PC-9 (cell line): ENCODE results near the gene CPA4.

ENCODE experiments used
- EZH2 ChIP-seq: fragments of 200-600 bp; sonication (generic); IDR thresholded peaks from 2 replicates; pipeline ENCODE4 v1.8.0; 2017; ENCODE audit warnings: antibody characterized with exemption, low read depth
- TF ChIP-seq, protein P1 (sequence below): fragments of 200-600 bp; sonication (generic); conservative IDR thresholded peaks from 2 replicates; pipeline ENCODE4 v1.6.1; 2017; ENCODE audit warnings: mixed run types, antibody characterized with exemption, mild to moderate bottlenecking, moderate library complexity

DNA sequence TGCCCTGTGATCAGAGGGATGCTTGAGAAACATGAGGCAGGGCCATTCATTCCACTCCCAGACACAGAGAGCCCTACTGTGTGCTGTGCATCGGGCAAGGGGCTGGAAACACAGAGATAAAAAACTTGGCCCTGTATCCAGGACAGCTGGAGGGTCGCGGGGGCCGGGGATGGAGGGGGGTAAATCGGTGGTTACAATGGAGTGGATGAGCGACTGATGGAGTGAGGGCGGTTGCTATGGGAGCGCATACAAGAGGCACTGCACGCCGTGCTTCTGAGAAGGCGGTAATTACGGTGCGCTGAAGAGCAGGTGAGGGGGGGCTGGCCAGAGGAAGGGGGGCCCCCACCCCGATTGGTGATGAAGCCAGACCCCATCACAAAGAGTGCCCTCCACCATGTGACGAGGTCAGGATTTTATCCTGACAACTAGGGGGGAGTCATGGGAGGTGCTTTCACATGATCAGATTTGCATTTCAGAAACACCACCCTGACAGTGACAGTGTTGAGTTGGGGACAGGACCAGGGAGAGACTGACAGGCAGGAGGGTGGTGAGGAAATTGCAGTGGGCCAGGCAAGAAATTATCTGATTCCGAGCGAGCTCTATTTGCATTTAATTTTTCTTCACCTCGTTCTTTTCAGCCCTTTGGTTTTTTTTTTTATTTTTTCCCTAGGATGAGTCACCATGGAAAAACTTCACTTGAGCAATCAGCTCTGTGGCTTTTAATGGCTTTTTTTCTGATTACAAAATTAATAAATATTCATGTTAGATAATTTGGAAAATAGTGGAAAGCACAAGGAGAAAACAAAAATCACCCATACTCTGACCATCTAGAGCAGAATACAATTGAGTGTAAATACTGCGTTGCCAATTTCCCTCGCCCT lies 59.5 kb downstream of the CPA4 start:
- TF ChIP-seq, protein P1, sequence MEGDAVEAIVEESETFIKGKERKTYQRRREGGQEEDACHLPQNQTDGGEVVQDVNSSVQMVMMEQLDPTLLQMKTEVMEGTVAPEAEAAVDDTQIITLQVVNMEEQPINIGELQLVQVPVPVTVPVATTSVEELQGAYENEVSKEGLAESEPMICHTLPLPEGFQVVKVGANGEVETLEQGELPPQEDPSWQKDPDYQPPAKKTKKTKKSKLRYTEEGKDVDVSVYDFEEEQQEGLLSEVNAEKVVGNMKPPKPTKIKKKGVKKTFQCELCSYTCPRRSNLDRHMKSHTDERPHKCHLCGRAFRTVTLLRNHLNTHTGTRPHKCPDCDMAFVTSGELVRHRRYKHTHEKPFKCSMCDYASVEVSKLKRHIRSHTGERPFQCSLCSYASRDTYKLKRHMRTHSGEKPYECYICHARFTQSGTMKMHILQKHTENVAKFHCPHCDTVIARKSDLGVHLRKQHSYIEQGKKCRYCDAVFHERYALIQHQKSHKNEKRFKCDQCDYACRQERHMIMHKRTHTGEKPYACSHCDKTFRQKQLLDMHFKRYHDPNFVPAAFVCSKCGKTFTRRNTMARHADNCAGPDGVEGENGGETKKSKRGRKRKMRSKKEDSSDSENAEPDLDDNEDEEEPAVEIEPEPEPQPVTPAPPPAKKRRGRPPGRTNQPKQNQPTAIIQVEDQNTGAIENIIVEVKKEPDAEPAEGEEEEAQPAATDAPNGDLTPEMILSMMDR: no peak
- no peak for TF ChIP-seq EZH2
